CD4-positive, alpha-beta T cell treated with Interleukin-15 for 4 hours (primary cell): ENCODE results near the gene NAT10.

Experiments used
- DNase-seq: peaks from one replicate; pipeline ENCODE4 v3.0.0-alpha.2; 2020; ENCODE audit warnings: low spot score

Gene NAT10

GRCh38 chr11:34190192-34191139 is 85.0 kb downstream of the NAT10 start:
- no peak for DNase-seq

DNA sequence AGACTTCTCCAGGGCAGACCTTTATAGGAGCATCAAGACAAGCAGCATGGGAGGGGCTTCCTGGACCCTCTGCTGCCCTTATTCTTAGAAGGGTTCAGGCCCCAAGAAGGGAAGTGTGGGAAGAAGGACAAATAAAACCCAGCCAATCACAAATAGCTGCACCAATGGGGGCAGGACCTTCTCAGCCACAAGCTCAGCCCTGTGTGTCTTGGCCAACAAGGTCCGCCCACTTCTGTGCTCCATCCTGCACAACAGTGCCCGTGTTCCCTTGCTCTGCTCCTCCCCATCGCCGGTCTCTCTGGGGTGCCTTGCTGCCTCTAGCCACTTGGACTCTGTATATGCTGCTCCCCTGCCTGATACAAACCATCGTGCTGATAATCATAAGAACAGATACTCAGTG is 86.1 kb downstream of the NAT10 start:
- no peak for DNase-seq

DNA sequence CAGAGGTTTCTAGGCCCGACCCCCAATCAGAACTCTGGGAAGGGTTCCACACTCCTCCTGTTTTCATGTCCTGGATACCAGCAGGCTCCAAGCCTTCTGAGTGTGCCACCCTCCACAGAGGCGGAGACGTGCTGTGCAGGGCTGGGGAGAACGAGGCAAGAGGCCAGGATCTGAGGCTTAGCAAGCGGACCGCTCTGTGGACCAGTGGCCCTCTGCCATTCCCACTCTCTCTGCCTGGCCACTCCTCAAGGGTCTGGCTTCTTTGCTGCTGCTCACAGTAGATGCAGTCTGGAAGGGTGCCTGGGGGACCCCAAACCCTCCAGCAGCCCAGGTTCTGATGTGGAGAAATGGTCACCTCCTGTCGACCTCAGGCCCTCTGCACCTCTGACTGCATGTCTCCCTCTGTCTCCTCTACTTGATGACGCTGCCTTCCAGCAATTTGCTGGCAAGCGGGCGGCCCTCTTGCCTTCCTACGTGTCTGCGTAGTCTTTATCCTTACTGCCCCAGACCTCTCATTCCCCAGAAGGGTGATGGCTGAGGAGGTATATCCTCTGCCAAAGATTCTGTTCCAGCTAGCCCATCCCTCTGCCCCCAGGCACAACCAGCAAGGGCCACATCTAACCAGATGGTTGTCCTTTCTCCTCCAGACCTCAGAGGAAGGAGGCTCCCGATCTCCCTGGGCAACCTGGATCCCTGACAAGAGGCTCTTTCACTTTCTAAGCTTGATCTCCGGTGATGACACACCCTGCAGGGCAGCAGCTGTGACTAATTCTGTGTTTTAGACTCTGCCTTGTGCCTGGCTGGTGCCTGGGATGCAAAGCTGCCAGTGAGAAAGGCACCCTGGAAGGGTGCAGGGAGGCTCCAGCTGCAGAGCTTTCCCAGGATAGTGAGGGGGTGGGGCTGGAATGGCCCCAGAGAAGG is 87.3 kb downstream of the NAT10 start:
- DNase-seq = no peak

- DNase-seq = no peak
Measured at GRCh38 chr11:34194576-34195335, 89.3 kb downstream of the NAT10 start.
